Measurements from ENCODE around the gene CASP7. TPM values are rescaled to one million over a fixed set of nuclear protein-coding genes. Genes with fewer than 3 reads are reported as not detected.

CASP7 gene
- total RNA-seq, 1 donor from 2014 or later: 18.4 TPM

- no peak for TF ChIP-seq CTCF (IDR thresholded peaks at IDR 0.05; ENCODE audit: insufficient read depth, low read length, poor library complexity, severe bottlenecking)
- Histone ChIP-seq H3K36me3 (ENCODE audit: control insufficient read depth, insufficient read depth, low read length) (no peaks in the 10 kb centered on the region), H3K4me3 (ENCODE audit: low read depth, low read length) (no peak overlapping the region), H3K27me3 (ENCODE audit: control insufficient read depth, insufficient read depth, low read length) (no peaks in the 10 kb centered on the region)
- no peak for DNase-seq (ENCODE audit: low read depth)
These were observed 53.9 kb downstream of the CASP7 start for GRCh38 chr10:113733635-113734034.

GRCh38 chr10:113735913-113736312, 56.2 kb downstream of the CASP7 start:
- Histone ChIP-seq H3K4me3 (ENCODE audit: low read depth, low read length) (no peak overlapping the region), H3K36me3 (ENCODE audit: control insufficient read depth, insufficient read depth, low read length) (no peaks in the 10 kb centered on the region), H3K27me3 (ENCODE audit: control insufficient read depth, insufficient read depth, low read length) (no peaks in the 10 kb centered on the region)
- peak; percentile 22 for TF ChIP-seq CTCF (IDR thresholded peaks at IDR 0.05; ENCODE audit: insufficient read depth, low read length, poor library complexity, severe bottlenecking)
- peak; percentile 21 for DNase-seq (ENCODE audit: low read depth)

GRCh38 chr10:113736576-113736975, 56.9 kb downstream of the CASP7 start:
- Histone ChIP-seq H3K27me3 (ENCODE audit: control insufficient read depth, insufficient read depth, low read length) (no peaks in the 10 kb centered on the region), H3K4me3 (ENCODE audit: low read depth, low read length) (no peak overlapping the region), H3K36me3 (ENCODE audit: control insufficient read depth, insufficient read depth, low read length) (no peaks in the 10 kb centered on the region)
- no peak for TF ChIP-seq CTCF (IDR thresholded peaks at IDR 0.05; ENCODE audit: insufficient read depth, low read length, poor library complexity, severe bottlenecking)
- DNase-seq (ENCODE audit: low read depth): no peak

GRCh38 chr10:113739031-113739430, 59.3 kb downstream of the CASP7 start:
- Histone ChIP-seq H3K27me3 (ENCODE audit: control insufficient read depth, insufficient read depth, low read length) (no peaks in the 10 kb centered on the region), H3K36me3 (ENCODE audit: control insufficient read depth, insufficient read depth, low read length) (no peaks in the 10 kb centered on the region), H3K4me3 (ENCODE audit: low read depth, low read length) (no peak overlapping the region)
- no peak for DNase-seq (ENCODE audit: low read depth)
- no peak for TF ChIP-seq CTCF (IDR thresholded peaks at IDR 0.05; ENCODE audit: insufficient read depth, low read length, poor library complexity, severe bottlenecking)

GRCh38 chr10:113739577-113739976, 59.9 kb downstream of the CASP7 start:
- Histone ChIP-seq H3K36me3 (ENCODE audit: control insufficient read depth, insufficient read depth, low read length) (no peaks in the 10 kb centered on the region), H3K27me3 (ENCODE audit: control insufficient read depth, insufficient read depth, low read length) (no peaks in the 10 kb centered on the region), H3K4me3 (ENCODE audit: low read depth, low read length) (no peak overlapping the region)
- TF ChIP-seq CTCF (IDR thresholded peaks at IDR 0.05; ENCODE audit: insufficient read depth, low read length, poor library complexity, severe bottlenecking): no peak
- DNase-seq (ENCODE audit: low read depth): no peak

- TF ChIP-seq CTCF (IDR thresholded peaks at IDR 0.05; ENCODE audit: insufficient read depth, low read length, poor library complexity, severe bottlenecking): no peak
- Histone ChIP-seq H3K36me3 (ENCODE audit: control insufficient read depth, insufficient read depth, low read length) (no peaks in the 10 kb centered on the region), H3K27me3 (ENCODE audit: control insufficient read depth, insufficient read depth, low read length) (no peaks in the 10 kb centered on the region), H3K4me3 (ENCODE audit: low read depth, low read length) (no peak overlapping the region)
- no peak for DNase-seq (ENCODE audit: low read depth)
These were observed 61.1 kb downstream of the CASP7 start for GRCh38 chr10:113740850-113741249.

All from kidney epithelial cell (primary cell).